SHP77 (cell line): ENCODE measurements around the gene RCAN3.

ENCODE experiments used
- DNase-seq, 2 experiments: peaks; one replicate each; lab custom pipeline; 2025; lab: John Stamatoyannopoulos, UW

Gene RCAN3

DNA sequence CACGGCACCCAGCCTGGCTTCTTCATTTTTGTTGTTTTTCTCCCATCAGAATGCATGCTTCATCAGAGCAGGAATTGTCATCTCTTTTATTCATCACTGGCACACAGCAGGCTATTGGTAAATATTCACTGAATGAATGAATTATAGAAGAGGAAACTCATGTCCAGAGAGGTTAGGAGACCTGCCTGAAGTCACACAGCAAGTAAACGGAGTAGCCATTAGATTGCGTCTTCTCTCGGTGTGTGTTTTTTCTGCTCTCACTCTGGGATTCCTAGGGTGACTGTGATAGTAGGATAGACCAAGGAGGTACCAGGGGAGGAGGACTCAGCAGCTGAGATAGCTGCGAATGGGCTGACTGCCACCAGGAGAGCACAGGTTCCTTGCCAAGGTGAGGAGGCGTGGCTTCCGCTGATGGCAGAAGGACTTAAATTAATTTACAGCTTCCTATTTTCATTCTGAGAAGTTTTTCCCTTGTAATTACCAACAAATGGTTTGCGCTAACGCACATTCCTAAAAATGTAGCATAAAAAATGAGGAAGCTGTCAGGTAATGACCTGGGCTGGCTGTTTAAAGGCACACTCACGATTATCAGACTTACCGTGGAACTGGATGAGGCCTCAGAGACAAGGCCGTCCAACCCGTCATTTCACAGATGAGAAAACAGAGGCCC lies 48.8 kb downstream of the RCAN3 start:
- DNase-seq, result no peak

GRCh38 chr1:24551960-24552571 lies 49.4 kb downstream of the RCAN3 start:
- no peak for DNase-seq

DNA sequence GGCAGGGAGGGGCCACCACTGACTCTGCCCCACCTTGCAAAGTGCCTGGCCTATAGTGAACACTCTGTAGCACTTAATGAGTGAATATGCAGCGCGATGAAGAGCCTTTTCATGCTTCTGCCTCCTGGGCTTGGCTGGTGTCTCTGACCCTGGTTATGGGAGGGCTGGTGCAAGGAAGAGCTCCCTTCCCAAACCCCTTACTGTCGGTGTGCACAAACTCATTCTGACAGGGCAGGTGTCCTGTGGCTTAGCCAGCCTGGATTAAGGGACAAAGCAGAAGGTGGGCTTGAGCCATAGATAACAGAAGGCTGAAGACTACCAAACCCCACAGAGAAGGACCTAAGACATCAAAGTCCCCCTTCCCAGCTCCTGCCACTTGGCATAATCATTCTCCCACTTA lies 51.3 kb downstream of the RCAN3 start:
- no peak for DNase-seq

DNA sequence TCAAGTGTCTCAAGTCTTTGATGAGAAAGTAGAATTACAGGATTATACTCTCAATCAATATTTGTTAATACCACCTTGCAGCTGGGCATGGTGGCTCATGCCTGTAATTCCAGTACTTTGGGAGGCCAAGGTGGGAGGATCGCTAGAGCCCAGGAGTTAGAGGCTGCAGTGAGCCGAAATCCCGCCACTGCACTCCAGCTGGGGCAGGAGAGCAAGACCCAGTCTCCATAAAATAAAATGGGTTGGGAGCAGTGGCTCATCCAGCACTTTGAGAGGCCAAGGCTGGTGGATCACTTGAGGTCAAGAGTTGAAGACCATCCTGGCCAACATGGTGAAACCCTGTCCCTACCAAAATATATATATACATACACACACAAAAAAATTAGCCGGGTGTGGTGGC lies 52.1 kb downstream of the RCAN3 start:
- no peak for DNase-seq

GRCh38 chr1:24555591-24556413 lies 53.2 kb downstream of the RCAN3 start, which contains the start of gene NCMAP:
NCMAP (plus strand) TSS chr1:24556087; CDS start chr1:24595431, 39,344 bp downstream.
- no peak for DNase-seq

DNA sequence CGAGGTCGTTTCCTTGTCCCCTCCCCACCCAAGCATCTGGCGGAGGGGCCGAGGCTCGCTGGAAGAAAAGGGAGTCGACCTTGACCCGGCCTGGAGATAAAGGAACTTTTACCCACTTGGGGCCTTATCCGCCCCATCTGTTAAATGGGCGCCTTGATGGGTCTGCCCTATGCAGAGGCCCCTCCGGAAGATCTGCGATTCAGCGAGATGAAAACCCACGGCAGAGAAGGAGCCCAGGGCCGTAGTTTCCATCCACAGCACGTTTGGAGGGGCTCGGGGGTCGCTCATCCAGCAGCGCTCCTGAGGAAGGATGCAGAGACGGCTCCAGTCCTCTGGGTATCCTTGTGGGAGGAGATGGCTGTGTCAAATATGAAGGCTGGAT lies 53.8 kb downstream of the RCAN3 start:
- DNase-seq, result no peak

GRCh38 chr1:24557220-24557619 lies 54.6 kb downstream of the RCAN3 start:
- no peak for DNase-seq

DNA sequence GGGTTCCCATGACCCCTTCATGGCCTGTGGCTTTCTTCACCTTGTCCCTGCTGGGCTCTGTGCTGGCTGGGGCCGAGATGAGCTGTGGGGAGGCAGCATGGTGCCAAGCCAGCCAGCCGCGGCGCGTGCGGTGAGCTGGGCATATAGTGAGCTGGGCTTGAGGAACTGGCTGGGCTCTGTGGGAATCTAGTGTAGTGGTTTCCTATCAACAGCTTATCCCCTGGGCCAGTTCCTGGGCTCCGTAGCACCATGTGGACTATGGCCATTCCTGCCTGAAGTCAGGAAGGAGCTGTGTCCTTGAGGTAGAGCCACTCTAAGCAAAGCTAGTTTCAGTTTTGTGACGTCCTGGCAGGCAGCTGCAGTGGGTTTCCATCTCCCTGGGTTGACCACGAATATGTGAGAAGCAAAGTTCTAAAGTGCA lies 55.1 kb downstream of the RCAN3 start:
- no peak for DNase-seq

DNA sequence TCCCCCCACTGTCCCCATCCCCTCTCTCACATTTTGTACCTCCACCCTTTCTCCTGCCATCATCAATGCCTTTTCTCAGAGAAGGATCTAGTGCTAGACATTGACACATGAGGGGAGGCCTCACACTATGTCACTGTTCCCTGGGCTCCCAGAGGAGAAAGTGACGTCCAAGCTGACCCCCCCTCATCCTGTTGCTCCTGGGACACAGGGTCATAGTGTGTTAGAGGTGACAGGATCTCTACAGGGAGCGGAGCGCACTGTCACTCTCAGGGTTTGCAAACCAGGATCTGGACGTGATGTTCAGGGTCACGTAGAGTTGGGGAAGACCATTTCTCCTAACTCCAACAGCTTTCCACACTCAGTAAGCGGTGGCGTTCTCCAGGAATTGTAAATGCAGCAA lies 55.8 kb downstream of the RCAN3 start:
- no peak for DNase-seq

GRCh38 chr1:24558902-24559791 lies 56.5 kb downstream of the RCAN3 start:
- DNase-seq, result peak; percentile 63 to 77

- DNase-seq, result no peak
Measured at GRCh38 chr1:24560361-24560760, 57.7 kb downstream of the RCAN3 start.

GRCh38 chr1:24562625-24563024 lies 60.0 kb downstream of the RCAN3 start:
- no peak for DNase-seq

- DNase-seq, result no peak
Measured at GRCh38 chr1:24564695-24565094, 62.1 kb downstream of the RCAN3 start.

GRCh38 chr1:24566236-24566867 lies 63.7 kb downstream of the RCAN3 start:
- DNase-seq, result no peak

- DNase-seq, result no peak
Measured at GRCh38 chr1:24567792-24568388, 65.3 kb downstream of the RCAN3 start.

GRCh38 chr1:24568475-24568874 lies 65.8 kb downstream of the RCAN3 start:
- no peak for DNase-seq

- DNase-seq, result no peak
Measured at GRCh38 chr1:24570265-24571125, 67.9 kb downstream of the RCAN3 start.

GRCh38 chr1:24572301-24572700 lies 69.7 kb downstream of the RCAN3 start:
- no peak for DNase-seq

- no peak for DNase-seq
Measured at GRCh38 chr1:24575905-24576587, 73.4 kb downstream of the RCAN3 start.

DNA sequence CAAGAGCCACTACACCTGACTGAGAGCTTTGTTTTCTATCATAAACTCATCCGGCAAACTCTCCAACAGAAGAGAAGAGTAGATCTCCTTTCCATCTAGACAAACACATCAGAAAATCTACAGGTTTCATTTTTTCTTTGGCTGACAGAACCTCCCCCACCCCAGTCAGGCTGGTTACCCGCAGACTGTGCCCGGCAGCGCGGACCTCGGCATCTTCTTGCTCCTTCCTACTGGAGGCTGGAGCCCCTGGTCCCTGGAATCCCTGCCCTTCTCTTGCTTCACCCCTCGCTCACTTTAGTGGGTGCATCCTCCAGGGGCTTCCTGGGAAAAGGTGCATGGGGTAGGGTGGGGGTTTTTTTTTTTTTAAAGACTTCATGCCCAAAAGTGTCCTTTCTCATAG lies 76.2 kb downstream of the RCAN3 start:
- no peak for DNase-seq
